ENCODE measurements around the gene DCC. TPM values are rescaled to one million over a fixed set of nuclear protein-coding genes. Genes with fewer than 3 reads are reported as not detected.

The DCC gene
- total RNA-seq, 3 donors from 2014 or later (not counting 1 experiment from before 2014, with no cell fraction given): not detected

GRCh38 chr18:52694804-52695203 is 354.8 kb downstream of the DCC start:
- Histone ChIP-seq H3K36me3 (ENCODE audit: control insufficient read depth, insufficient read depth, low read length) (no peaks in the 10 kb centered on the region), H3K27ac (ENCODE audit: low read length) (no peak overlapping the region), H3K27me3 (ENCODE audit: control insufficient read depth, insufficient read depth, low read length) (no peaks in the 10 kb centered on the region), H3K9me3 (ENCODE audit: control insufficient read depth, insufficient read depth, low read length) (no peaks in the 10 kb centered on the region), H3K4me1 (ENCODE audit: control insufficient read depth, insufficient read depth, low read length) (no peaks in the 10 kb centered on the region), H3K4me3 (ENCODE audit: low read length) (no peak overlapping the region)
- WGBS (ENCODE audit: insufficient coverage): no CpG with 5 or more reads among the region's 1 CpG
- no peak for TF ChIP-seq CTCF (IDR thresholded peaks at IDR 0.05)
- no peak overlapping the region for H3K4me3 Mint-ChIP-seq
- ATAC-seq: no peak
- H3K4me1 Mint-ChIP-seq: no peaks in the 10 kb centered on the region
- no peaks in the 10 kb centered on the region for H3K27me3 Mint-ChIP-seq (ENCODE audit: low read depth in 2 of 2)
- H3K36me3 Mint-ChIP-seq: no peaks in the 10 kb centered on the region
- peaks cover 0 to 2% of the 10 kb centered on the region in 2 donors for H3K9me3 Mint-ChIP-seq
- no peak overlapping the region for H3K27ac Mint-ChIP-seq
- DNase-seq: no peak
- intact Hi-C loops (cut with micrococcal nuclease): no loop called here

- H3K4me3 ChIP-seq (ENCODE audit: low read length): no peak overlapping the region
- no peak for ATAC-seq
- no peak overlapping the region for H3K4me3 Mint-ChIP-seq
These were observed 360.1 kb downstream of the DCC start for GRCh38 chr18:52700116-52700515.

GRCh38 chr18:52700816-52701215 is 360.8 kb downstream of the DCC start:
- Mint-ChIP-seq H3K4me1 (no peaks in the 10 kb centered on the region), H3K27ac (no peak overlapping the region), H3K9me3 (peaks cover 5 to 6% of the 10 kb centered on the region in 2 donors), H3K4me3 (no peak overlapping the region), H3K27me3 (ENCODE audit: low read depth in 2 of 2) (no peaks in the 10 kb centered on the region), H3K36me3 (no peaks in the 10 kb centered on the region)
- WGBS (ENCODE audit: insufficient coverage): no CpG with 5 or more reads among the region's 2 CpGs
- no peaks in the 10 kb centered on the region for H3K4me1 ChIP-seq (ENCODE audit: control insufficient read depth, insufficient read depth, low read length)
- intact Hi-C loops (cut with micrococcal nuclease): no loop called here
- no peaks in the 10 kb centered on the region for H3K27me3 ChIP-seq (ENCODE audit: control insufficient read depth, insufficient read depth, low read length)
- H3K27ac ChIP-seq (ENCODE audit: low read length): no peak overlapping the region
- H3K4me3 ChIP-seq (ENCODE audit: low read length): no peak overlapping the region
- no peaks in the 10 kb centered on the region for H3K9me3 ChIP-seq (ENCODE audit: control insufficient read depth, insufficient read depth, low read length)
- no peak for TF ChIP-seq CTCF (IDR thresholded peaks at IDR 0.05)
- DNase-seq: no peak
- ATAC-seq: no peak
- H3K36me3 ChIP-seq (ENCODE audit: control insufficient read depth, insufficient read depth, low read length): no peaks in the 10 kb centered on the region

More at GRCh38 chr18:52700116-52700515, 360.1 kb downstream of the DCC start:
- Mint-ChIP-seq H3K27me3 (ENCODE audit: low read depth in 2 of 2) (no peaks in the 10 kb centered on the region), H3K9me3 (peaks cover 5 to 6% of the 10 kb centered on the region in 2 donors), H3K4me1 (no peaks in the 10 kb centered on the region), H3K27ac (no peak overlapping the region), H3K36me3 (no peaks in the 10 kb centered on the region)
- no peaks in the 10 kb centered on the region for H3K9me3 ChIP-seq (ENCODE audit: control insufficient read depth, insufficient read depth, low read length)
- no peaks in the 10 kb centered on the region for H3K27me3 ChIP-seq (ENCODE audit: control insufficient read depth, insufficient read depth, low read length)
- intact Hi-C loops (cut with micrococcal nuclease): no loop called here
- no peaks in the 10 kb centered on the region for H3K36me3 ChIP-seq (ENCODE audit: control insufficient read depth, insufficient read depth, low read length)
- WGBS (ENCODE audit: insufficient coverage): 92% methylated on average over 9 of the region's 9 CpGs
- no peak for DNase-seq
- TF ChIP-seq CTCF (IDR thresholded peaks at IDR 0.05): no peak
- H3K27ac ChIP-seq (ENCODE audit: low read length): no peak overlapping the region
- no peaks in the 10 kb centered on the region for H3K4me1 ChIP-seq (ENCODE audit: control insufficient read depth, insufficient read depth, low read length)

- Mint-ChIP-seq H3K9me3 (peaks cover 5 to 6% of the 10 kb centered on the region in 2 donors), H3K4me1 (no peaks in the 10 kb centered on the region), H3K4me3 (no peak overlapping the region), H3K36me3 (no peaks in the 10 kb centered on the region), H3K27me3 (ENCODE audit: low read depth in 2 of 2) (no peaks in the 10 kb centered on the region), H3K27ac (no peak overlapping the region)
- no peaks in the 10 kb centered on the region for H3K36me3 ChIP-seq (ENCODE audit: control insufficient read depth, insufficient read depth, low read length)
- no peak for TF ChIP-seq CTCF (IDR thresholded peaks at IDR 0.05)
- no peak overlapping the region for H3K27ac ChIP-seq (ENCODE audit: low read length)
- intact Hi-C loops (cut with micrococcal nuclease): no loop called here
- no peak overlapping the region for H3K4me3 ChIP-seq (ENCODE audit: low read length)
- ATAC-seq (no peak), DNase-seq (no peak)
- WGBS (ENCODE audit: insufficient coverage): 72% methylated on average over 4 of the region's 5 CpGs
- H3K4me1 ChIP-seq (ENCODE audit: control insufficient read depth, insufficient read depth, low read length): no peaks in the 10 kb centered on the region
- H3K27me3 ChIP-seq (ENCODE audit: control insufficient read depth, insufficient read depth, low read length): no peaks in the 10 kb centered on the region
- H3K9me3 ChIP-seq (ENCODE audit: control insufficient read depth, insufficient read depth, low read length): no peaks in the 10 kb centered on the region
These were observed 361.4 kb downstream of the DCC start for GRCh38 chr18:52701219-52701935.
